Measurements from ENCODE around the gene ATG16L1.
A peak's percentile ranks its signal among the peaks of the same experiment; 100 is the strongest.

Gene ATG16L1

GRCh38 chr2:233251306-233252116 is at the start of gene ATG16L1:
TSS of gene ATG16L1 (plus strand) at chr2:233251673. CDS start at chr2:233251828, 155 bp downstream.
- peak within 1 kb of the TSS; percentile 79 for H3K4me3 ChIP-seq (ENCODE audit: low read depth, low read length)
- peak; percentile 95 for TF ChIP-seq CTCF (IDR thresholded peaks at IDR 0.05; ENCODE audit: low read depth, low read length, missing control alignments)
- in situ Hi-C loops (cut with HindIII; ENCODE audit: low sequenced_read_pairs): no loop called here
- peak; percentile 89 for DNase-seq (ENCODE audit: low read depth)

GRCh38 chr2:233202531-233202944 is 48.9 kb upstream of the ATG16L1 start:
- no peak for DNase-seq (ENCODE audit: low read depth)
- no peak overlapping the region for H3K4me3 ChIP-seq (ENCODE audit: low read depth, low read length)
- in situ Hi-C loops (cut with HindIII; ENCODE audit: low sequenced_read_pairs): no loop called here
- TF ChIP-seq CTCF (IDR thresholded peaks at IDR 0.05; ENCODE audit: low read depth, low read length, missing control alignments): no peak

DNA sequence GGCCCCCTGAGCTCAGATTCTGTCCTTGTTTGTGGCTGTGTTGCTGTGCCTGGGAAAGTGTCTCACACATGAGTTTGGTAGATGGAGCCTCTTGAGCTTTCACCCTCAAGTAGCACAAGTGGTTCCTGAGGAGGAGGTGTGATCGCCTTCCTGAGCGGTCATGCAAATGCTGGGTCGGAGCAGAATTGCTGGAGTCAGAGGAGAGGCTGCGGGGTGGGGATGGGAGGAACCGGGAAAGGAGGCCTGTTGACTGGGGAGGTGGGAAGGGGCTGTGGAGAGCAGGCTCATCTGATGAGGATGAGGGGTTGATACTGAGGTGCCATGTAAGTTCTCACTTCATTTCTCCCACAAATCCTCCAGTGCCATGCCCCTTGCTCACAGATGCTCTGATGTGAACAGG is 48.4 kb upstream of the ATG16L1 start:
- DNase-seq (ENCODE audit: low read depth): no peak
- no peak for TF ChIP-seq CTCF (IDR thresholded peaks at IDR 0.05; ENCODE audit: low read depth, low read length, missing control alignments)
- in situ Hi-C loops (cut with HindIII; ENCODE audit: low sequenced_read_pairs): no loop called here
- no peak overlapping the region for H3K4me3 ChIP-seq (ENCODE audit: low read depth, low read length)

DNA sequence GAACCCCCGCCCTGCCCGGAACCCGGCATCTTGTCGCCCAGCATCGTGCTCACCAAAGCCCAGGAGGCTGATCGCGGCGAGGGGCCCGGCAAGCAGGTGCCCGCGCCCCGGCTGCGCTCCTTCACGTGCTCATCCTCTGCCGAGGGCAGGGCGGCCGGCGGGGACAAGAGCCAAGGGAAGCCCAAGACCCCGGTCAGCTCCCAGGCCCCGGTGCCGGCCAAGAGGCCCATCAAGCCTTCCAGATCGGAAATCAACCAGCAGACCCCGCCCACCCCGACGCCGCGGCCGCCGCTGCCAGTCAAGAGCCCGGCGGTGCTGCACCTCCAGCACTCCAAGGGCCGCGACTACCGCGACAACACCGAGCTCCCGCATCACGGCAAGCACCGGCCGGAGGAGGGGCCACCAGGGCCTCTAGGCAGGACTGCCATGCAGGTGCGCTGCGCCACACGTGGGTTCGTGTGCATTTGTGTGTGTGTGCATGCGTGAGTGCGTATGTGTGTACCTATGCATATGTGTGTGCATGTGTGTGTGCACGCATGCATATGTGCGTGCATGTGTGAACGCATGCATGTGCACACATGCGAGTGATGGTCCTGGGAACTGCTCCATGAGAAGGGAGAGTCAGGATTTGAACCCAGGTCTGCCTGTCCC is 47.1 kb upstream of the ATG16L1 start:
- no peak overlapping the region for H3K4me3 ChIP-seq (ENCODE audit: low read depth, low read length)
- in situ Hi-C loops (cut with HindIII; ENCODE audit: low sequenced_read_pairs): no loop called here
- no peak for TF ChIP-seq CTCF (IDR thresholded peaks at IDR 0.05; ENCODE audit: low read depth, low read length, missing control alignments)

DNA sequence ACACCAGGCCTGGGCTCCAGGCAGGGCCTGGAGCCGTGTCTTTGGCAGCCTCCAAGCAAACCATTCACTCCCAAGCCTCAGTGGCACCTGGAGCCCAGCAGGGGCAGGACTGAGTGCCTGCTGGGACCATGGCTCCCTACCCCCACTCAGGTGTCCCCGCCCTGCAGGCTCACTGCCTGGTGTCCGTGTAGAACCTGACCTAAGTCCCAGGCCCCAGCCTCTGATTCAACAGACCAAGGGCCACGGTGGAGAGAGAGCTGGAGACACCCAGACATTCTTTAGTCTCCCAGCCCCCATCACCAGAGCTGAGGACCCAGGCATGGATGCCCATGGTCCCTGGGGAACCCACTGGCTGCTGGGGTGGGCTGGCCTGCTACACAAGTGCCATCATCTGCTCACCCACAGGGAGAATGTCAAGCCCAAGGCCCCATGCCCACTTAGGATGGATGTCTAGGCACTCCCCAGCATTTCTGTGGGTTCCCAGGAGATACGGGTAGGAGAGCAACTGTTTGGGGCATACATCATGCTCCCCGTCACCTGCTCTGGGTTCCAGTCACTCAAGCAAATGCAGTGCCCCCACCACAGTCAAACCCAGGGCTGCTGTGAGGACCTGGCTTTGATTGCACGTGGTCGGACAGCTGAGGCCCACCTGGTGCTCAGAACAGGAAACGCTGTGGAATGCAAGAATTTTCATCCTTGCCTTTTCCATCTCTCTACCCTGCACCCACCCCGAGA is 42.9 kb upstream of the ATG16L1 start:
- H3K4me3 ChIP-seq (ENCODE audit: low read depth, low read length): no peak overlapping the region
- DNase-seq (ENCODE audit: low read depth): no peak
- in situ Hi-C loops (cut with HindIII; ENCODE audit: low sequenced_read_pairs): no loop called here
- TF ChIP-seq CTCF (IDR thresholded peaks at IDR 0.05; ENCODE audit: low read depth, low read length, missing control alignments): no peak

More for the DNA sequence above, 47.1 kb upstream of the ATG16L1 start:
- no peak for DNase-seq (ENCODE audit: low read depth)

GRCh38 chr2:233209117-233209532 is 42.3 kb upstream of the ATG16L1 start:
- no peak for DNase-seq (ENCODE audit: low read depth)
- no peak overlapping the region for H3K4me3 ChIP-seq (ENCODE audit: low read depth, low read length)
- in situ Hi-C loops (cut with HindIII; ENCODE audit: low sequenced_read_pairs): no loop called here
- TF ChIP-seq CTCF (IDR thresholded peaks at IDR 0.05; ENCODE audit: low read depth, low read length, missing control alignments): no peak

All from astrocyte of the cerebellum (primary cell).